Heart left ventricle (tissue), 13 donors: ENCODE results near the gene NUAK1.

Source experiments
- CTCF ChIP-seq, 12 donors: fragments of 200-600 bp; sonication (generic) in 4 of 12; IDR thresholded peaks; one replicate each; pipeline versions ENCODE4 v1.5.0 to v1.8.0; 2018 to 2022; ENCODE audit warnings: antibody characterized with exemption in 12 of 12, mild to moderate bottlenecking in 5 of 12
- POLR2A ChIP-seq, 2 donors: fragments of 450-650 bp; IDR thresholded peaks; one replicate each; pipeline ENCODE4 v1.6.1; 2017; ENCODE audit warnings: antibody characterized with exemption in 2 of 2, mild to moderate bottlenecking in 2 of 2, moderate library complexity in 2 of 2
- donor health status: ischemic (EF 13 %, LVEDD 7.1; RV severe dilation, severe dysfunction).
- donor health status: DM: no; HTN: yes; CAD: no.
- donor health status: DM: no; HTN: no; CAD: no.
- donor health status: ischemic (EF 25% LVEDD 6.9; RV normal size, moderate dysfunction).
- donor health status: ischemic (EF 25% LVEDD 5.7; RV mildly dilated, moderate dysfunction).
- donor health status: ischemic (EF 35%, LVEDD 5.7; RV mildly dilated, moderate dysfunction).
- donor health status: nonischemic (EF 11% LVEDD 7.7; RV severe dilation, severe dysfunction).
- donor health status: DM: yes; HTN: yes; CAD: no.
- donor health status: PGD.
- donor health status: ischemic (EF 29% LVEDD 5.4; RV normal size, mild dysfunction).
- donor health status: nonischemic (EF 23%, LVEDD 6.1; RV moderate dilation, normal function).

DNA sequence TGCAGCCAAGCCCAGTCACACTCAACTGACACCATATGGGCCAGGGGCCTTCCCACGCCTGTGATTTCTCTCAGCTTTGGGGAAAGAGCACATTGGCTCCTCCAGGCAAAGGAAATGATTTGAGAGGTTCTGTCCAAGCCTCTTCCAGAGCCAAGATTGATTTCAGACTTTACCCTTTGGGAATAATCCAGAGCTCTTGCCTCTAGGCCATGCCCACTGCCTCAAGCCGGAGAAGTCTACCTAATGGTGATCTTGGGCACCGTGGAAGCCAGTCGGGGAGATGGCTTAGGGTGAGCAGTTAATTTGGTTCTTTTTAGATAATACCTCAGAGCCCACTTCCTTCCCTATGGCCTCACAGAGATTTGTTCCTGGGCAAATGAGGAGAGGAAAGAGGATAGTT lies 45.0 kb upstream of the NUAK1 start:
- TF ChIP-seq POLR2A (IDR thresholded peaks at IDR 0.05) (no peak), CTCF (IDR thresholded peaks at IDR 0.05) (no peak)
